Kidney glomerular epithelial cell (primary cell): ENCODE results near the gene CES3.

ENCODE experiments used
- DNase-seq: peaks from one replicate; lab custom pipeline; 2025; lab: John Stamatoyannopoulos, UW

CES3 gene

GRCh38 chr16:67006930-67007658 lies 46.0 kb downstream of the CES3 start:
- peak; percentile 56 for DNase-seq

GRCh38 chr16:67009158-67009557 lies 48.1 kb downstream of the CES3 start:
- no peak for DNase-seq

- DNase-seq, result no peak
These were observed 50.2 kb downstream of the CES3 start for GRCh38 chr16:67011274-67011673.

GRCh38 chr16:67013233-67013822 lies 52.3 kb downstream of the CES3 start:
- DNase-seq, result no peak

- peak; percentile 37 for DNase-seq
These were observed 53.0 kb downstream of the CES3 start for GRCh38 chr16:67013823-67014633.

GRCh38 chr16:67014634-67015312 lies 53.7 kb downstream of the CES3 start:
- no peak for DNase-seq

- no peak for DNase-seq
These were observed 54.3 kb downstream of the CES3 start for GRCh38 chr16:67015313-67015731.

- DNase-seq, result no peak
These were observed 55.1 kb downstream of the CES3 start for GRCh38 chr16:67016143-67016542.

- no peak for DNase-seq
These were observed 55.8 kb downstream of the CES3 start for GRCh38 chr16:67016681-67017420.

GRCh38 chr16:67017421-67017750 lies 56.3 kb downstream of the CES3 start:
- DNase-seq, result no peak

- peak; percentile 92 for DNase-seq
These were observed 56.9 kb downstream of the CES3 start for GRCh38 chr16:67017810-67018488.

GRCh38 chr16:67019171-67019570 lies 58.1 kb downstream of the CES3 start:
- no peak for DNase-seq

- no peak for DNase-seq
These were observed 60.3 kb downstream of the CES3 start for GRCh38 chr16:67021321-67021720.

GRCh38 chr16:67022531-67023214 lies 61.6 kb downstream of the CES3 start:
- no peak for DNase-seq

- no peak for DNase-seq
These were observed 62.6 kb downstream of the CES3 start for GRCh38 chr16:67023689-67024088.
